Spinal cord (tissue), 10 donors: Measurements from ENCODE around the gene SLPI. TPM values are rescaled to one million over a fixed set of nuclear protein-coding genes. Genes with fewer than 3 reads are reported as not detected.

Experiments
- DNase-seq, 6 donors: peaks; one replicate each; pipeline versions ENCODE4 v3.0.0 to v3.0.0-alpha.2; 2013 to 2015; ENCODE audit warnings: low spot score in 6 of 6, low read depth in 4 of 6
- H3K27ac ChIP-seq: one replicate; pipeline ENCODE4 v1.5.1; 2013; ENCODE audit warnings: low read depth, low read length, control low read depth
- H3K27me3 ChIP-seq: one replicate; pipeline ENCODE4 v1.6.1; 2013; ENCODE audit warnings: low read length; ENCODE audit not compliant: control insufficient read depth, insufficient read depth
- H3K36me3 ChIP-seq: one replicate; pipeline ENCODE4 v1.6.1; 2013; ENCODE audit warnings: low read length; ENCODE audit not compliant: control insufficient read depth, insufficient read depth
- H3K4me1 ChIP-seq: one replicate; pipeline ENCODE4 v1.6.1; 2013; ENCODE audit warnings: low read length; ENCODE audit not compliant: control insufficient read depth, insufficient read depth
- H3K4me3 ChIP-seq: one replicate; pipeline ENCODE4 v1.5.1; 2013; ENCODE audit warnings: low read depth, low read length, control low read depth
- H3K9me3 ChIP-seq: one replicate; pipeline ENCODE4 v1.6.1; 2013; ENCODE audit warnings: low read length; ENCODE audit not compliant: control insufficient read depth, insufficient read depth
- WGBS: methylation state at CpG from one replicate; pipeline ENCODE4 v1.1.5; 2013; ENCODE audit warnings: missing lambda C conversion rate; ENCODE audit not compliant: insufficient coverage; 5-methylcytosine and 5-hydroxymethylcytosine counted together
- polyA plus RNA-seq, 2 donors: library from polyadenylated mRNA; unstranded; fragments of 120-200 nt; gene quantifications; one replicate each; pipeline ENCODE4 v1.2.1, GENCODE V29; 2013; ENCODE audit not compliant: insufficient read length in 2 of 2
- total RNA-seq, 2 donors: library from RNA; depleted of rRNA in 1 of 2; stranded (reverse); fragments of 120-200 nt in 1 of 2; fragments of >200 nt in 1 of 2; gene quantifications; one replicate each; pipeline versions ENCODE4 v1.2.3 to v1.2.4, GENCODE V29; 2013 to 2014
- donor health status: healthy.

SLPI gene
- total and polyA plus RNA-seq, 4 donors, result 5.2 to 15.5 (median 9.5) TPM

DNA sequence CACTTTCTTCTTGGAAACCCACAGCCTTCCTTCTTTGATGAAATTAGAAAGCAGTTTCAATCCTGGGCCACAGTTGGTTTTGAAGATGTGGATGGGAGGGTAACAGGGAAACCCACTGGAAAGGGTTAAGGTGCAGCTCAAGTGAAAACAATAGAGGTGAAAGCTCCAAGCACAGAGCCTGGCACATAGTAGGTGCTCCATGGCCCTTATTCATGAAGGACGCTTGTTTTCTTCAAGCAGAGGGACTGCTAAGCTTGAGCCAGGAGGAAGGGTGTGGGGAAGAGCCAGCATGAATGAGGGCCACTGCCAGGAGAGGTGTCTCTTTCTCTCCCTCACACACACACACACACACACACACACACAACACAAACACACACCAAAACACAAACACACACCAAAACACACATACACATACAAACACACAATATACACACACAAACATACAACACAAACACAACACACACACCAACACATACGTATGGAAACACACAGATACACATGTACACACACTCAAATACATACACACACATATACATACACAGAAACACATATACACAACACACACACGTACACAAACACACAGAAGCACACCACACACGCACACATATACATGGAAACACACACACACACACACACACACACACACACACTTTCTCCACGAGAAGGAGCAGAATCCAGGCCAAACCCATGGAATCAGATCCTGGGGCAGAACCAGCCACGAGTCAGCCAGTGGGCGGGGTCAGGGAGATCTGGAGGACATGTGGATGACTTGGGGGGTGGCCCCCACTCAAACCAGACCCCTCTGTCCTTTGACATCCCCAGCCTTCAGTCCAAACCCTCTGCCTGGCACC lies 28.6 kb upstream of the SLPI start:
- Histone ChIP-seq H3K27me3 (no peaks in the 10 kb centered on the region), H3K4me3 (no peak overlapping the region), H3K36me3 (no peaks in the 10 kb centered on the region), H3K4me1 (no peaks in the 10 kb centered on the region), H3K9me3 (no peaks in the 10 kb centered on the region), H3K27ac (no peak overlapping the region)
- no peak for DNase-seq
- WGBS, result 80% methylated on average over 3 of the region's 7 CpGs

- H3K27me3 ChIP-seq, result no peaks in the 10 kb centered on the region
- no peak for DNase-seq
- WGBS, result no CpG with 5 or more reads among the region's 1 CpG
- no peaks in the 10 kb centered on the region for H3K4me1 ChIP-seq
- H3K36me3 ChIP-seq, result no peaks in the 10 kb centered on the region
- no peak overlapping the region for H3K4me3 ChIP-seq
- H3K27ac ChIP-seq, result no peak overlapping the region
- H3K9me3 ChIP-seq, result no peaks in the 10 kb centered on the region
These were observed 25.6 kb upstream of the SLPI start for GRCh38 chr20:45279992-45280391.

GRCh38 chr20:45275338-45275737 lies 21.0 kb upstream of the SLPI start:
- H3K9me3 ChIP-seq, result no peaks in the 10 kb centered on the region
- no peaks in the 10 kb centered on the region for H3K27me3 ChIP-seq
- H3K36me3 ChIP-seq, result no peaks in the 10 kb centered on the region
- no peak overlapping the region for H3K4me3 ChIP-seq
- no CpG with 5 or more reads among the region's 3 CpGs for WGBS
- no peak overlapping the region for H3K27ac ChIP-seq
- no peaks in the 10 kb centered on the region for H3K4me1 ChIP-seq
- DNase-seq, result no peak

DNA sequence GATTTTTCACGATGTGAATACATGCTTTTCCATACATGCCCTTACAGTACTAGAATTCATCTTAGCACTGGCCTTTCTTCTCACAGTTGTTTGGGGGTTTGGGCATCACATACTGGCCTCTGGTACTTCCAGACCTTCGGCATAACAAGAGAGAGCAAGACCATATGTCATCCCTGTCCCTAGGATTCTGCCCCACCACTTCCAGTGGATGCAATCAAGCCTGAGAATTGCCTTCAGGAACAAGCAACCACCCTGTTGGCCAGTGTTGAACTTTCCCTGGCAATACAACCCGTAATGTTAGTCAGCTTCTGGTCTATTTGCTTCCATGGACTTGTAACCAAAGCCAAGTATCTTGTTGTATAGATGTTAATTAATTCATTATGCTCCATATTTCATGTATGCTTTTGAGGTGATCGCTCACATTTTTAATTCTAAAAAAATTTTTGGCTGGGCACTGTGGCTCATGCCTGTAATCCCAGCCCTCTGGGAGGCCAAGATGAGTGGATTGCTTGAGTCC lies 15.4 kb upstream of the SLPI start:
- no peak overlapping the region for H3K4me3 ChIP-seq
- H3K36me3 ChIP-seq, result no peaks in the 10 kb centered on the region
- WGBS, result 80% methylated on average over 1 of the region's 4 CpGs
- DNase-seq, result no peak
- no peaks in the 10 kb centered on the region for H3K27me3 ChIP-seq
- no peaks in the 10 kb centered on the region for H3K9me3 ChIP-seq
- H3K4me1 ChIP-seq, result no peaks in the 10 kb centered on the region
- H3K27ac ChIP-seq, result no peak overlapping the region

- Histone ChIP-seq H3K4me3 (no peak overlapping the region), H3K9me3 (no peaks in the 10 kb centered on the region), H3K36me3 (no peaks in the 10 kb centered on the region), H3K4me1 (no peaks in the 10 kb centered on the region), H3K27ac (no peak overlapping the region), H3K27me3 (no peaks in the 10 kb centered on the region)
- 92% methylated on average over 2 of the region's 3 CpGs for WGBS
- no peak for DNase-seq
These were observed 14.7 kb upstream of the SLPI start for GRCh38 chr20:45269056-45269455.

DNA sequence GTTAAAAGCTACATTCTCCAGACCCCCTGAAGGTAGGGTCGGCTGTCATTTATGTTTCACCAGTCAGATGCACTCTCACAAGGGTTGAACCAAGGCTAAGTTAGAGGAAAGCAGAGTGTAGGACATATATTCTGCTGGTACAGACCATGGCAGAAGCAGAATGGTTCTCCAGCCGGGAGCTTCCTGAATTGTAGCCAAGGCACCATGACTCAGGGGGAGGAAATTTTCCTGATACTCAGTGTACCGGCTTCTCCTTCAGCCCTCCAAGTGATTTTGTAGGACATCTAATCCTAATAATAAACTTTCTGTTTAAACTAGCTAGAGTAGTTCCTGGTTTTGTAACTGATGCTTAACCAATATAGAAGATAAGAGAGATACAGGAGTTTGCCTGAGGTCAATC lies 14.2 kb upstream of the SLPI start:
- no peaks in the 10 kb centered on the region for H3K9me3 ChIP-seq
- 100% methylated on average over 1 of the region's 3 CpGs for WGBS
- no peaks in the 10 kb centered on the region for H3K4me1 ChIP-seq
- no peaks in the 10 kb centered on the region for H3K36me3 ChIP-seq
- no peak overlapping the region for H3K4me3 ChIP-seq
- DNase-seq, result no peak
- H3K27ac ChIP-seq, result no peak overlapping the region
- H3K27me3 ChIP-seq, result no peaks in the 10 kb centered on the region

DNA sequence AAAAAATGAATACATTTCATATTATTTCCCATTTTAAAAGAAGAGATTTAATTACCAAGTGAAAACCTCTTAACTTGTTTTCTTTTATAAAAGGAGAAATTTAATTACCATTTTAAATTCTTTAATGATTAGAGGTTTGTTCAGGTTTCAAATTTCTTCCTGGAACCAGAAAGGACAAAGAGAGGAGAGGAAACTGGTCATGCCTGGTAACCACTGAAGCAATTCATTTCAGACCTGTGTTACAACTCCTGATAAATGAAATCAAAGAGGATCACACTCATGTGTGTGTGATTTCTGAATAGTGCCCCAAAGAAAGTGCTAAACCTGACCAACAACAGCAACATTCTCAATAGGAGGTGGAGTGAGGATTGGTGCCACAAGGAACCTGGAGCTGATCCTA lies 12.6 kb upstream of the SLPI start:
- Histone ChIP-seq H3K27me3 (no peaks in the 10 kb centered on the region), H3K4me1 (no peaks in the 10 kb centered on the region), H3K27ac (no peak overlapping the region), H3K4me3 (no peak overlapping the region), H3K36me3 (no peaks in the 10 kb centered on the region), H3K9me3 (no peaks in the 10 kb centered on the region)
- DNase-seq, result no peak

GRCh38 chr20:45263556-45264266 lies 9.3 kb upstream of the SLPI start:
- no peak overlapping the region for H3K27ac ChIP-seq
- no peaks in the 10 kb centered on the region for H3K4me1 ChIP-seq
- no peaks in the 10 kb centered on the region for H3K27me3 ChIP-seq
- no peaks in the 10 kb centered on the region for H3K9me3 ChIP-seq
- H3K36me3 ChIP-seq, result no peaks in the 10 kb centered on the region
- no CpG with 5 or more reads among the region's 3 CpGs for WGBS
- no peak overlapping the region for H3K4me3 ChIP-seq
- DNase-seq, result no peak

GRCh38 chr20:45258664-45259063 lies 4.3 kb upstream of the SLPI start:
- H3K36me3 ChIP-seq, result no peaks in the 10 kb centered on the region
- no peak for DNase-seq
- H3K27ac ChIP-seq, result no peak overlapping the region
- no peak overlapping the region for H3K4me3 ChIP-seq
- H3K27me3 ChIP-seq, result no peaks in the 10 kb centered on the region
- 13% methylated on average over 1 of the region's 2 CpGs for WGBS
- no peaks in the 10 kb centered on the region for H3K4me1 ChIP-seq
- H3K9me3 ChIP-seq, result no peaks in the 10 kb centered on the region

- Histone ChIP-seq H3K4me1 (no peaks in the 10 kb centered on the region), H3K4me3 (no peak overlapping the region), H3K27me3 (no peaks in the 10 kb centered on the region), H3K36me3 (no peaks in the 10 kb centered on the region), H3K27ac (no peak overlapping the region), H3K9me3 (no peaks in the 10 kb centered on the region)
- DNase-seq, result no peak
- WGBS, result 43% methylated on average over 1 of the region's 3 CpGs
These were observed 3.9 kb upstream of the SLPI start for GRCh38 chr20:45258259-45258658.
